Left lobe of liver (tissue), 2 donors: ENCODE measurements around the gene GCAT. TPM values are rescaled to one million over a fixed set of nuclear protein-coding genes. Genes with fewer than 3 reads are reported as not detected.

Experiments used
- ATAC-seq: fragments of 200-7000 bp; cut with Tn5 transposase; one replicate; pipeline ENCODE4 v1.9.1; 2020; ENCODE audit warnings: mild to moderate bottlenecking, moderate library complexity
- DNase-seq: peaks from one replicate; pipeline ENCODE4 v3.0.0-alpha.2; 2020; ENCODE audit warnings: low spot score
- total RNA-seq: library from RNA; stranded (reverse); gene quantifications from one replicate; pipeline ENCODE4 v1.2.1, GENCODE V29; 2021
- donor health status: DM: no; HTN: no; CAD: no; lungs with moderate emphysema.
- donor health status: DM: no; HTN: yes; CAD: no.

The GCAT gene
- 49.6 TPM for total RNA-seq

- ATAC-seq (peak; percentile 81), DNase-seq (peak; percentile 97)
These were observed at the start of gene GCAT for GRCh38 chr22:37807410-37808293. GCAT (plus strand) TSS chr22:37807934; CDS start chr22:37807968, 34 bp downstream.

DNA sequence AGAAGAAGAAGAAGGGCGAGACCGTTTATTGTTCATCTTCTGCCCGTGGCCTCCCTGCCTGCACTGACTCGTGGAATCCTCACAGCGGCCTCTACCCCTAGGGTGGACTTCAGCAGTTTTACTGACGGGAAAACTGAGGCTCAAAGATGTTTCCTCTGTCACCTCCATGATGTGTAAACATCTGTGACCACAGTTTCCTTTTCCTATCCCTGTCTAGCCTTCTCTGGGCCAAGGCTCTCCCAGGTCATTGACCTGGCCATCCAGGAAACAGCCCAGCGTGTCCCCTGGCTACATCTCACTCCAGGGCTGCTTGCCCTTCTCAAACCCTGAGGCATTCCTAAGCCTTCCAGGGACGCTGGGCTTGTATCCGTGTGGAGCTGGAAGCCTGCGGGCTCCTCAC, 49.0 kb upstream of the GCAT start:
- DNase-seq (peak; percentile 70), ATAC-seq (peak; percentile 85)

- ATAC-seq = no peak
- DNase-seq = no peak
These were observed 48.5 kb upstream of the GCAT start for GRCh38 chr22:37759281-37759680.

GRCh38 chr22:37760152-37760551, 47.6 kb upstream of the GCAT start:
- DNase-seq = no peak
- ATAC-seq = peak; percentile 80

- DNase-seq (no peak), ATAC-seq (no peak)
These were observed 45.3 kb upstream of the GCAT start for GRCh38 chr22:37762389-37762836.

GRCh38 chr22:37763012-37763411, 44.7 kb upstream of the GCAT start:
- ATAC-seq (no peak), DNase-seq (no peak)

DNA sequence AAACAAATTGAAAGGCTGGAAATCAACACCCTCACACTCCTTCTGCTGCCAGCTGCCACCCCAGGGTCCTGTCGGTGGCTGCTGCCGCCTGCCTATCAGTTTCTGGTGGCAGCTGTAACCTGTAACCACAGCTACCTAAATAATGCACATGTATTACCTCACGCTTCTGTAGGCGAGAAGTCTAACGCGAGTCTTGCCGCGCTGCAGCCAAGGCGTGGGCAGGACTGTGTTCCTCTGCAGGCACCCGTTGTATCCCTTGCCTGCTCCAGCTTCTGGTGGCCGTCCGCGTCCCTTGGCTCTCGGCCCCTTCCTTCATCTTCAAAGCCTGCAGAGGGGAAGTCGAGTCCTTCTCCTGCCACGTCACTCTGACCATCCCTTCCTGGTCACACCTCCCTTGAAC, 44.1 kb upstream of the GCAT start:
- DNase-seq = no peak
- no peak for ATAC-seq

GRCh38 chr22:37764622-37765021, 43.1 kb upstream of the GCAT start:
- ATAC-seq (no peak), DNase-seq (no peak)

DNA sequence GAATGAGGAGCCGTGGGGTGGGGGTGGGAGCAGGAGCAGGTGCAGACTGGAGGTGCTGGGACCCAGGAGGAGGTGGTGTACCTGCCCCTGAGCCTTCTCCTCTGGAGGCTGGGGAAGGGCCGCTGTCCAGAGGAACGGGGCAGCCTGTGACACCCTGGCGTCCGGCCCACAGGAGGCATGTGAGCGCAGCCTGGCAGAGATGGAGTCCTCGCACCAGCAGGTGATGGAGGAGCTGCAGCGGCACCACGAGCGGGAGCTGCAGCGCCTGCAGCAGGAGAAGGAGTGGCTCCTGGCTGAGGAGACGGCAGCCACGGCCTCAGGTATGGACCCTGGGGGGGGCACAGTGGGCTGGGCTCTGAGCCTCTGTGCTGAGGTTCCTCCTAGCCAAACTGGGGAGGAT, 42.2 kb upstream of the GCAT start:
- ATAC-seq (peak; percentile 70), DNase-seq (no peak)

DNA sequence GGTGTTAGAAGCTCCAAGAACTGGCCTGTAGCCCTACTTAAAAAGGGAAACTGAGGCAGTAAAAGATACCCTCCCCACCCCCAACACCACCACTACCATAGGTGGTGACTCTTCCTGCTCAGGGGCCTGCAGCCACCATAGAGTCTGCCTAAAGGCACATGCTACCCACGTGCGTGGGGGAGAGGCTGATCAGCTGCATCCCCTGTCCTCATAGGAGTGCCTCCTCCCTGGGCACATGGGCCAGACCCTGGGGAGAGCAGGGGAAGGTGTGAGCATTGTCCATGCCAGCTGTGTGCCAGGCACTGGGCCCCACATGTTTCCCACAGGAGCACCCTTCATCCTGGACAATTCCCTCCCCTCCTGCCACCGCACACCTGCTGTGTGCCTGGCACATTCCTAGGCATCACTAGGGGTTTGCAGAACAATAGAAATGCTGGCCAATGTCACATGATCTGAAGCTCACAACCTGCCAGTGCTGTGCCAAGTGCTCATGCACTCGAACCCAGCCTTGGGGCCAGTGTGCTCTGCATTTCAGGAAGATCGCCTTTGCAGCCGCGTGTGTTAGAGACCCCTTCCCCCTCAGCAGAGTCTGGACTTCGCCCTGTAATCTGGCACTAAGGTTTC, 41.7 kb upstream of the GCAT start:
- ATAC-seq (no peak), DNase-seq (no peak)

DNA sequence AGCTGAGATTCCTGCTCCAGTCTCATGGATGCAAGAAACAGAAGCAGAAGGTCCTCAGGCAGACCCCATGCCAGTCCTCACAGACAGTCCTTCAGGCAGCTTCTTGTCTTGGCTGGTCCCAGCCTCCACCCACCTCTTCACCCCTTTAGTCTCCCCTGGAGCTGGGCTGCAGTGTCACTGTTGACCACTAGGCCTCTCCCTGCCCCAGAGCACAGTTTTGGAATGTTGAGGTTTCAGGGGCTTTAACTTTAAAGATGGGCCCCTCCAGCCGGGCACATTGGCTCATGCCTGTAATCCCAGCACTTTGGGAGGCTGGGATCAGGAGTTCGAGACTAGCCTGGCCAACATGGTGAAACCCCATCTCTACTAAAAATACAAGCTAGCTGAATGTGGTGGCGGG, 39.5 kb upstream of the GCAT start:
- no peak for ATAC-seq
- no peak for DNase-seq

- ATAC-seq = no peak
- no peak for DNase-seq
These were observed 38.7 kb upstream of the GCAT start for GRCh38 chr22:37769056-37769455.

DNA sequence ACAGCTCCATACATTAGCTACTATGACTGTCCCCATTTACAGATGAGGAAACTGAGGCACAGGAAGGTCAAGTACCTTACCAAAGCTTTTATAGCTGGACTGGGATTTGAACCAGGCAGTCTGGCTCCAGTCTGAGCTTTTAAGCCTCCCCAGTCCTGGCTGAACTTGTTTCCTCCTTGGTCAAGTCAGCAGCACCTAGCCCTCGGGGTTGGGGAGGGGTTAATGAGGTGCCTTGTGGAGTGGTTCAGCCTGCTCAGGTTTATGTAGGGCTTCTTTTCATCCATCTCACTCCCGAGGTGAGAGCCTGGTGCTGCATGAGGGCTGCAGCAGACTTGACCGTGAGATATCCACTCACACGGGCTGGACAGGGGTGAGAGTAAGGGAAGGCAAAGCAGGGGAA, 36.7 kb upstream of the GCAT start:
- DNase-seq = no peak
- no peak for ATAC-seq

DNA sequence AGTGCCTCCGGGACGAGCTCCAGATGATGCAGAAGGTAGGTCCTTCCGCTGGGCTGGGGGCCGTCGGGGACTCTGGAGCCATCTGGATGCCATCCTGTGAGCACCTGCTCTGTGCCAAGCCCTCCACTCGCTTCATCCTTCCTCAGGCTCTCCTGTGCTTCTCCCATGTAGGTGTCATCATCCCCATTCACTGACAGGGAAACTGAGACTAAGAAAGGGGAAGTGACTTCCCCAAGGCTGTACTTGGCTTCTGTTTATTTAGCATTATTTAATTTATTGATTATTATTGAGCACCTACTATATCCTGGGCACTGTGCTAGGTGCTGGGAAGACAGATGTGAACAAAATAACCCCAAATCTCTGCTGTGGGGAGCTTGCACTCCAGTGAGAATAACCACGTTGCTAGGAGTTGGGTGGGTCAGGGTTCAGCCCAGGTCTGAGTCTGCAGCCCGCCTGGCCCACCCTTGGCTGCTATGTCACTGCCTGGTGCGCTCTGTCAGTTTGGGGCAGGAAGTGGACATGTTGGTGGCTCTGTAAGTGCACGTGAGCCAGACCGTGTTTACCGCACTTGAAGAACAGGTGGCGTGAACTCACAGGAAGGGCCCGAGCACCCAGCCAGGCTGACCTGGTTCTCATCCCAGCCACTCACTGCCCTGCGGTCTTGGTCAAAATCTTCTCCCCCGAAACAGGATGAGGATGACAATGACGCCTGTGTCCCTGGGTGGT, 35.9 kb upstream of the GCAT start:
- ATAC-seq (no peak), DNase-seq (no peak)

- DNase-seq (no peak), ATAC-seq (no peak)
These were observed 33.0 kb upstream of the GCAT start for GRCh38 chr22:37774728-37775127.

DNA sequence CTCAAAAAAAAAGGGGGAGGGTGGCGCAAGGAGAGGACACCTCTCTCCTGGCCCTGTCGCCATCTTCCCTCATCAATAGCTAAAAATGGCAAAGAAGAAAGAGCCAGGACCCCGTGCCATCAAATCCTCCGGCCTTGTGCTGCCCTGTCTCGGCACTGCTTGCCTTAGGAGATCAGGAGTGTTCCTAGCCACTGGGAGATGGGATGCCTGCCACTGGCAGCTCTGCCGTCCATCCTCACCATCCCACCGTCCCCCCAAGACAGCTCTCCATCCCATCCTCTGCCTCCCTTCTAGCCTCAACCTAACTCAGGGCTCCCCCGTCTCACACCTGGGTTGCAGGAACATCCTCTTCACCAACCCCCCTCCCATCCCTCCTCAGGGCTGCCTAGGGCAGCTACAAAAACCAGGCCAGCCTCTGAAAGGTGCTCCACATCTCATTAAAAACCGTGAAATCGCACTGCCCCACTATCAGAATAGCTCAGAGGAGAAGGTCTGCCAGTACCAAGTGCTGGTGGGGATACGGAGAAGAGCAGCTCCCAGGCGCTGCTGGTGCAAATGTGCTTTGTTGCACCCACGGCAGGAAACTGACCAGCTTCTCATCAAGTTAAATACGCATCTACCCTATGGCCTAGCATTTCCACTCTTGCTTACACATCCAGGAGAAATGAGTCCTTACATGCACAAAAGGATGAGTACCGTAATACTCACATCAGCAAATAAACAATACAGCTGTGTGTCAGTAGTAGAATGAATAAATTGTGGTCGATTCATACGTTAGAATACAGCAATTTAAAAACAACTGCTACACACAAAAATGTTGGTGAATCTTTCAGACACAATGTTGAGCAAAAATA, 31.7 kb upstream of the GCAT start:
- no peak for DNase-seq
- ATAC-seq = no peak

DNA sequence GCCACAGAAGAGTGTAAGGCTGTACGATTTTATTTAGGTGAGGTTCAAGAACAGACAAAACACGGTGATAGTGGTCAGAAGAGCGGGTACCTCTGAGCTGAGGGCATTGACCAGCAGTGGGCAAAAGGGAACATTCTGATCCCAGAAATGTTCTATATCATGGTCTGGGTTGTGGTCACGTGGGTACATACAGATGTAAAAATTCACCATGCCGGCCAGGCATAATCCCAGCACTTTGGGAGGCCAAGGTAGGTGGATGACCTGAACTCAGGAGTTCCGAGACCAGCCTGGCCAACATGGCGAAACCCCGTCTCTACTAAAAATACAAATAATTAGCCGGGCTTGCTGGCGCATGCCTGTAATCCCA, 31.1 kb upstream of the GCAT start:
- DNase-seq = no peak
- ATAC-seq = no peak

DNA sequence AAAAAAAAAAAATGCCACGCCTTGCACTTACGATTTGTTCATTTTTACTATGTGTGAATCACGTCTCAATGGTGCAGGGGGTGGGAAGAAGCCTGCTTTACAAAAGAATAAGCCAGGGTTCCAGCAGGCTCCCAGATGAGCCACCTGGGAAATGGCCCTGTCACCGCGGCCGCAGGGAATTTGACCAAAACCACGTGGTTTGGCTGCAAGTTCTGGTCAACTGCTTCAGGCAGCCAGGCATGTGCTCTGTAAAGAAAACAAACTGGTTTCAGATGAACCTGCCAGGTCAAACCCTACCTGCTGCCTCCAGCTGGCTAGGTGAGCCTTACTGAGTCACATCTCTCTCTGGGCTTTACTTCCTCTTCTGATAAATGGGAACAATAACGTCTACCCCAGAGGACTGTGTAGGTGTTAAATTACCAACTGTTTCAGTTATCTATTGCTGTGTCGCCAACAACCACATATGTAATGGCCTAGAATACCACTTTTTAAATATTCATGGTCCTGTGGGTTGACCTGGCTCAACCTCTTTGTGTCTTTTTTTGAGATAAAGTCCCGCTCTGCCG, 30.5 kb upstream of the GCAT start:
- ATAC-seq = peak; percentile 86
- peak; percentile 87 for DNase-seq

DNA sequence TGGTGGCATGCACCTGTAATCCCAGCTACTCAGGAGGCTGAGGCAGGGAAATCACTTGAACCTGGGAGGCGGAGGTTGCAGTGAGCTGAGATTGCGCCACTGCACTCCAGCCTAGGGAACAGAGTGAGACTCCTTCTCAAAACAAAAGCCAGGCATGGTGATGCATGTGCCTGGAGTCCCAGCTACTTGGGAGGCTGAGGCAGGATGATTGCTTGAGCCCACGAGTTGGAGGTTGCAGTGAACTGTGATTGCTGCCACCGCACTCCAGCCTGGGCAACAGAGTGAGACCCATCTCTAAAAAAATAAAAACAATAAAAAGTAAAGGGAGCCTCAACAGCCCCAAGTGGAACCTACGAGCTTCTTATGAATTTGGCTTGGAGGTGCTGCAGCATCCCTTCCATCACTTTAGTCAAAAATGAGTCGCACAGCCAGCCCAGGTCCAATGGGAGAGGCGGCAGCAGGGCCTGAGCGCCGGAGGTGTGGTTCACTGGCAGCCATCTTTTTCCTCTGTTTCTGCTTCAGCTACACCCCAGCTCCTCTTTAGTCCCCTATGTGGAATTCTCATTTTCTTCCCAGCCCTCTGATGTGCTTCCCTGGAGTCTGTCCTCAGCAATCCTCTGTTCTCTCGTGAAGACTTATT, 29.2 kb upstream of the GCAT start:
- ATAC-seq (no peak), DNase-seq (no peak)

- ATAC-seq (peak; percentile 58), DNase-seq (peak; percentile 70)
These were observed 26.2 kb upstream of the GCAT start for GRCh38 chr22:37781434-37782059.
